ENCODE measurements around the gene COL6A2.
"Not testable (repeated sequence)": the region's sequence is repeated elsewhere in the genome, so short reads cannot be mapped to it uniquely, and the experiment has no call there.

The COL6A2 gene

DNA sequence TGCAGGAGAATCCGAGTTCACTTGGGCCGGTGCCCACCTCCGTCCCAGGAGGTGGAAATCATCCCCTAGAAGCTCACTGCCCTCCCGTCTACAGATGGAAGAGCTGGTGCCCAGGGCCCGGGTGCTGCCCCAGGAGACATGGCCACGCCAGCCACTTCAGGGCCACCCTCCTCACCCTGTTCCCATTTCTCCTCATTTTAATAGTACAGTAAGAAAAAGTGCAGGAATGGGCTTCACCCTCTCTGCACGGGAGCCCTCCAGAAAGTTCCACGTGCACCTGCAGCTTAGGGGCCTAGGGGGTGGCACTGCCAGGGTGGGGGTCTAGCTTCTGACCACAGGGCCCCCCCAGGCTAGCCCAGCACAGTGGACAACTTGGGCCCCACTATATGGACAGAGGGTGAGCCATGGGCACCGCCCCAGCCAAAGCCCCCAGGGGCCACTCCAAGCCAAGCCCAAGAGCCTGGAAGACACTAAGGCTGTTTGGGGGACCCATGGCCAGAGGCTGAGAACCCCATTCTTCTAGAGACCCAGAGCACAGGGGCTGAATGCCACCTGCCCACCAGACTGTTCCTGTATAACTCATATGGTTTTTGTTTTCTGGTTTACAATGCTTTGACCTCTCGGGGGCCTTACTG is 60.9 kb downstream of the COL6A2 start:
- no peak for DNase-seq

DNA sequence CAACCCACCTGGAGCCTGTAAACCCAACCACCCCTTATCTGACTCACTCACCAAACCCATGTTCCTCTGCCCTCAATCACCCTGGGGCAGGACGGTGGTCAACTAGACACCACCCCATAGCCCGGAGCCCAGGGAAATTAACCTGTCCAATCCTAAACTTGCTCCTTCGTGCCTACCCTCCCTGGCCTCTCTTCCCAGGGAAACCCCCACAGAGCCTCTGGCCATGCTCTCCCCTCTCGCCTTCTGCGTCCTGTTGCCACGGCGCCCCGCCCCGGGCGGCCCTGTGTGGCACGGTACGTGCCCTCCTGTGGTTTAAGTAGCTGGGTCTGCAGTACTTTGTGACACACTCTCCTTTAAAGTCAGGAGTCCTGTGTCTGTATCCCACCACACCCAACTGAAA is 61.5 kb downstream of the COL6A2 start:
- DNase-seq, result no peak

DNA sequence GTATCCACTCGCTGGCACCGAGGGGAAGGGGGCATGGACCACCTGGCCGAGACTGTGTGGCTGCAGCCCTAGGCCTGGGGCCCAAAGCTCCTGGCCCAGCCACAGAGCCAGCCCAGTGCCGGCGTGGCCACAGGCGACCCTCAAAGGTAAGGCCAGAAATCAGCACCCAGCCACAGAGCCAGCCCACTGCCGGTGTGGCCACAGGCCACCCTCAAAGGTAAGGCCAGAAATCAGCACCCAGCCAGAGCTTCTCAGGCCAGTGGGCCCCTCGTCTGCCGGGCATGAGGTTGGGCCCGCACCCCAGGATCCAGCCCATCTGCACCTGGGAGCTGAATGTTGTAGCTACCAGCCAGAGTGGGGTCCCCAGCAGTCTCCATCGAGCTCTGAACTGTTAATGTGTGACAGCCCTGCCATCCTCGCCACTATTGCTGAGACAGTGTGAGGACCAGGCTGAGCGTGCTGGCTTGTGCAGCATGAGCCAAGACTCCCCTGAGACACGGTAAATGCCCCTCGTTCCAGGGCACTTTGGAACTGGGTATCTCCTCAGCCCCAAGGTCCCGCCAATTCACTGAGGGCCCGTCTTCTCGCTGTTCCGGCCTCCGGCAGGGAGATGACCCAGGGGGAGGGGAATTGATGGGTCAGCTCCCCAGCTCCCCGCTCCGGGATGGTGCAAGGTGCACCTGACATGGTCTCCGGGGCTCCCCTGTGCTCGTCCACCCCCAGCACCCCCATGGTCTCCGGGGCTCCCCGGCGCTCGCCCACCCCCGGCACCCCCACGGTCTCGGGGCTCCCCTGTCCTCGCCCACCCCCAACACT is 62.1 kb downstream of the COL6A2 start:
- no peak for DNase-seq

DNA sequence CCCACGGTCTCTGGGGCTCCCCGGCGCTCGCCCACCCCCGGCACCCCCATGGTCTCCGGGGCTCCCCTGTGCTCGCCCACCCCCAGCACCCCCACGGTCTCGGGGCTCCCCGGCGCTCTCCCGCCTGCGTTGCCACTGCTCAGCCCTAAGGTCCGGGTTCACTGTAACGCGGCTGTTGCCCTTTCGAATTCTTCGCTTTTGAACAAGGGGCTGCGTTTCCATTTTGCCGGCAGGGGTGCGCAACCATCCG is 62.7 kb downstream of the COL6A2 start:
- no peak for DNase-seq

DNA sequence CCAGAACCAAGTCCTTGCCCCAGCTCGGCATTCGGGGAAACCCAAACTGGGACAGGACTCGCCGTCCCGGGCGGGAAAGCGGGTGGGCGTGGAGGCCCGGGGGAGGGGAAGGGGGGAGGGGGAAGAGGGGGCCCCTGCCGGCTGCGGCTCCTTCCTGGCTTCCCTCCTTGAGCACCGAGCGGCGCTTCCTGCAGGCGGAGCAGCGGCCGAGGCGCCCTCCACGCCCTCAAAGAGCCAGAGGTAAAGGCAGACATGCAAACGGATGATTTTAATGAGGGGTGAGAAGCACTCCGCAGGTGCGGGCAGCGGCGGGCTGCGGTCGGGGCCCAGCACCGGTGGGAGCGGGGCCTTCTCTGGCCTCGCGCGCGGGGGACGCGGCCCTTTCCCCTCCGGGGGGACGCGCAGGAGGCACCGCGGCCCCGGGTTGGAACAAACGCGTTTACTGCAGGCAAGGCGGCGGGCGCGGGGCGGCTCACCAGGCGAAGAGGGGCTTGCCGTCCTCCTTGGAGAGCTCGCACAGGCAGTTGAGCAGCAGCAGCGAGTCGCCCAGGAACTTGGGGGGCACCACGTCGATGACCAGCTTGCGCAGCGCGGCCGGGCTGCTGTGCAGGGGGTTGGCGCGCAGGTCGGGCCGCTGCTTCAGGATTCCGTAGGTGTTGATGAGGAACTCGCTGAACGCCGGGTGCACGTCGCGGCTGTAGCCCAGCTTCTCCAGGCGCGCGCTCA is 63.2 kb downstream of the COL6A2 start:
- no peak for DNase-seq

DNA sequence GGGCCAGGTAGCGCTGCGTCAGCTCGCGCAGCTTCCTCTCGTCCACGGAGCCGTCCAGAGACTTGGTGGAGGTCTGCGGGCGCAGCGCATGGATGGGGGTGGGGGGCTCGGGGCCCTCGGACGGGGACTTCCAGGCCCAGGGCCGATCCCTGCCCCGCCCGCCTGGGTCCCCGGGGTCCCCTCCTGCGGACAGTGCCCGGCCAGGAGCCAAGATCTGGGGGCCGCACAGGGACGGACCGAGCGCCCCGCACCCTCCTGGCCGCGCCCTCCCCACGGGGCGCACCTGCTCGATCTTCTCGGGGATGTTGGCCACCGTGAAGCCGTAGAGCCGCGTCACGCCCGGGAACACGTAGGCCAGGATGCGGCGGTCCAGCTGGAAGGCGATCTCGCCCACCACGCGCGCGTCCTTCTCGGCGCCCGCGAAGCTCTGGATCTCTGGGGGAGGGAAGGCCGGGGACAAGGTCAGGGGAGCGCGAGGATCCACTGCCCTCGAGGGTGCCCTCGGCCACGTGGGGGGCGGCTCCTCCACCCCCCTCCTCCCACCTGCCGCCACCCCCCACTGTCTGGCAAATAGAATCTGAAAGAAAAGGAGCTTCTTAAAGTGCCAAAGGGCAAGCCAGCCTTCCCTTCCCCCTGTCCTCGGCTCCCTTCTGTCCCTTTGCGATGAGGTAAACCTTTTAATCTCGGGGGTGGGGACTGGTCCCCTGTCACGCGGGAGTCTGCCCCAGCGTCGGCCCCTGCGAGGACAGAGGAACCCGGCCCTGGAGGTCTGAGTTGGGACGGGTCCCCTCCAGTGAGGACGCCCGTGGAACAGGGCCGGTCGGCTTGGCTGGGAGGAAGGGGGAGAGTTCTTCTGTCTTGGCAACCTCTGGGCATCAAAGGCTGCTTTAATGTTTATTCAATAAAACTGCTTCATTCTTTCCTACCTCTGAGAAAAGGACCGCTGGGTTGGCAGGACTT is 64.0 kb downstream of the COL6A2 start:
- no peak for DNase-seq

DNA sequence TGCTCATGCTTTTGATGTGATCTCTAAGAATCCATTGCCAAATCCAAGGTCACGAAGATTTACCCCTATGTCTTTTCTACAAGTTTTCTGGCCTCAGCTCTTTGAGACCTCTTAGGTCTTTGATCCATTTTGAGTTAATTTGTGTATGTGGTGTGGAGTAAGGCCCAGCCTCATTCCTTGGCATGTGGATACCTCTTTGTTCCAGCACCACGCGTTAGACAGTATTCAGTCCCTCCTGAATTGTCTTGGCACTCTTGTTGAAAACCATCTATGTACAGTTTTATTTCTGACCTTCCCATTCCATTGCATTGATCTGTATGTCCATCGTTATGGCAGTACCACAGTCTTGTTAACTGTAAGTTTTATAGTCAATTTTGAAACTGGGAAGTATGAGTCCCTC is 65.5 kb downstream of the COL6A2 start:
- DNase-seq, result no peak

DNA sequence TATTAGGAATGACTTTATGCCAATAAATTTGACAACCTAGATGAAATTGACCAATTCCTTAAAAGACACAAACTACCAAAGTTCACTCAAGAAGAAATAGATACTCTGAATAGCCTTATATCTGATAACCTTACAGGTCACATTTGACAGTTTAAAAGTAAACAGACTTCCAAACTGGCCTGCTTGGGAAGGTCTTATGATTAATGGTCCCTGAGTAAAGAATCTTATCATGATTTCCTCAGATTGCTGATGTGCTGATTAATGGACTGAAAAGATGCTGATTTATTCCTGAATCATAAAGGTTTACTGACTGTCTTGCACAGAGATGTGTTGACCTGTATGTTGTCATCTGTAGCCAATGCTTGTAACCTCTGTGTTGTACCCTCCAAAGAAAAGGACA is 67.2 kb downstream of the COL6A2 start:
- no peak for DNase-seq

DNA sequence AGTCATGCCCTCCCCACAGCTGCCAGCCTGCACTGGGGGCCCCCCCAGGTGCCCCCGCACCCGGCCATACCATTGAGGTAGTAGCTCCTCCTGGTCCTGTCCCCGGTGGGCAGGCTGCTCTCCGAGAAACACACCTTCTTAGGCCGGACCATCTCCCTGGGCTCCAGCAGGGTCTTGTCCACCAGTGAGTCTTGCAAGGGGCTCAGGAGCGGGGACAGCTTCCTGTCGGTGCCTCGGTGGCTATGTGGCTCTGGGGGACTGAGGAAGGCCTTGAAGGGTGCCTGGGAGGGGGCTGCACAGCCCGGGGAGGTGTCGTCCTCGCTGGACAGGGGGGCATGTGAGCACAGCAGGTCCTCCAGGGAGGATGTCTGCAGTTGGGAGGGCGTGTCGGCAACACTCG is 70.3 kb downstream of the COL6A2 start:
- no peak for DNase-seq

DNA sequence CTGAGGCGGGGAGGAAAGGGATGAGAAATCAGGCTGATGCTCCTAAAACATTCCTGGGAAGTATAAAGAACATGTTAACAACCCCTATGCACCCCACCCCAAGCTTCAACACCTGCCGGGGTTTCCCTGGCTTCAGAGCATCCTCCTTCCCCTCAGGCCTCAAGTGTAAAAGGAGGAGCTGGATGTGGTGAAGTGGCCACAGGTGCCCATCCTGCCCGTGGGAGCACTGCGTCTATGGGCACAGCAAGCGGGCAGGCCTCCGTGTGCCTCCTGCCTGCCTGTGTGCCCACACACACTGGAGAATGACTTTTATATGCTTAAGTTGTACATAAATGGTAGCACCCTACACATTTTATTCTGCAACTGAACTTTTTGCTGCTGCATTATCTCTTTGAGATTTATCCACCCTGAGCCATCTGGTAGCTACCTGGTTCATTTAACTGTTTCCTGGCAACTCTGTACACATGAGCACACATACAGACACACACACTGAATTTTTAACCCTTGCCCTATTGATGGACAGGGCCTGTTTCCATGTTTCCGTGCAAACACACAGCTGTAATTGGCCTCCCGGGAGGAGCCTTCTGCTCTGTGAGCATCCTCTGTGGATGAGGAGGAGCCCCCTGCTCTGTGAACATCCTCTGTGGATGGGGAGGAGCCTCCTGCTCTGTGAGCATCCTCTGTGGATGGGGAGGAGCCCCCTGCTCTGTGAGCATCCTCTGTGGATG is 70.9 kb downstream of the COL6A2 start:
- no peak for DNase-seq

DNA sequence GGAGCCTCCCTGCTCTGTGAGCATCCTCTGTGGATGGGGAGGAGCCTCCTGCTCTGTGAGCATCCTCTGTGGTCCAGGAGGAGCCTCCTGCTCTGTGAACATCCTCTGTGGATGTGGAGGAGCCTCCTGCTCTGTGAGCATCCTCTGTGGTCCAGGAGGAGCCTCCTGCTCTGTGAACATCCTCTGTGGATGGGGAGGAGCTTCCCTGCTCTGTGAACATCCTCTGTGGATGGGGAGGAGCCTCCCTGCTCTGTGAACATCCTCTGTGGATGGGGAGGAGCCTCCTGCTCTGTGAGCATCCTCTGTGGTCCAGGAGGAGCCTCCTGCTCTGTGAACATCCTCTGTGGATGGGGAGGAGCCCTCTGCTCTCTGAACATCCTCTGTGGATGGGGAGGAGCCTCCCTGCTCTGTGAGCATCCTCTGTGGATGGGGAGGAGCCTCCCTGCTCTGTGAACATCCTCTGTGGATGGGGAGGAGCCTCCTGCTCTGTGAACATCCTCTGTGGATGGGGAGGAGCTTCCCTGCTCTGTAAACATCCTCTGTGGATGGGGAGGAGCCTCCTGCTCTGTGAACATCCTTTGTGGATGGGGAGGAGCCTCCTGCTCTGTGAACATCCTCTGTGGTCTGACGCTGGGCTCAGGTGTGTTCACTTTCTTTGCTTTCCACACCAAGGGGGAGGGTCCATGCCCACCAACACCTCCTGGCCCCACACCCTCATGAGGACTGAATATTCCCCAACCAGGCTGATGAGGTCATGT is 72.7 kb downstream of the COL6A2 start:
- DNase-seq, result not testable (repeated sequence)

DNA sequence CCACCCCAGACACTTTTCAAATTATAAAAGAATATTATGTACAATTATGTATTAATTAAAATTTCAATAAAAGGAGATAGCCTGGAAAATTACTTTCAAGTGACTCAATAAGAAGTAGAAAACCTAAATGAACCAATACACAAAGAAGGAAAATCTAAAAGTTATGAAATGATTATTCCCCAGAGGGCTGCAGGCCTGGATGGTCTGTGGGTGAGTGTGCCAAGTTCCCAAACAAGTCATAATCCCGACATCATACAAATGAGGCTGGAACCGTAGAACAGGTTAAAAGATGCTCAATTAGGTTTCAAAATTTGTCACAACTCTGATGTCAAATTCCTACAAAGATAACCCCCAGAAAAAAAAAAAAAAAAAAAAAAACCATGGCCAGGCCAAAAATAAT is 73.7 kb downstream of the COL6A2 start:
- no peak for DNase-seq

DNA sequence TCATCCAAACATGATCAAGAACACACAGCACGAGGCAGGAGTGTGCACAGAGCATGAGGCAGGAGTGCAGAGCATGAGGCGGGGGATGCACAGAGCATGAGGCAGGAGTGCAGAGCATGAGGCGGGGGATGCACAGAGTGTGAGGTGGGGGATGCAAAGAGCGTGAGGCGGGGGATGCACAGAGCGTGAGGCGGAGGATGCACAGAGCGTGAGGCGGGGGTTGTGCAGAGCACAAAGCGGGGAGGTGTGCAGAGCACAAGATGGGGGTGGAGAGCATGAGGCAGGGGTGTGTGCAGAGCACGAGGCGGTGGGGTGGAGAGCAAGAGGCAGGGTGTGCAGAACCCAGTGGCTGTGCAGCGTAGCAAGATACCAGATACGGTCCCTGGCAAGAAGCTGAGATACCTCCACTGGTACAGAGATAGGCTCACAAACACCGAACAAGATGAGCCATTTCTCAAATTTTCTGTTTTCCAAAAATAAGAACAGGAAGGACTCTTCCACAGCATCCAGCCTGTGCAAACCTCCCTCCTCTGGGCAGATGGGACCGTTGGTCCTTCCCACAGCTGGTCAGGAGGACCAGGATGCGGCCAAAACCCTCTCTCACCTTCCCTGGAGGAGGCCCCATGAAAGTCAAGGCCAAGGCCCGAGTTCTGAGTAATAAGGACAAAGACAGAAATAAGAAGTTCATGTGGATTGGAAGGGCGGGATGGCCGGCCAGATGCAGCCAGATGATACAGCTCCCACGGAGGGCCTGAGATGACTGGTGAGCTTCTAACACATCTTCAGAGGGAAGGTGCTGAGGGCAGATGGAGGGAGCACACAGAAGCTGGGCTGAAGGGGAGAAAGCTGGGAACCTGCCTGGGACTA is 74.3 kb downstream of the COL6A2 start:
- no peak for DNase-seq

DNA sequence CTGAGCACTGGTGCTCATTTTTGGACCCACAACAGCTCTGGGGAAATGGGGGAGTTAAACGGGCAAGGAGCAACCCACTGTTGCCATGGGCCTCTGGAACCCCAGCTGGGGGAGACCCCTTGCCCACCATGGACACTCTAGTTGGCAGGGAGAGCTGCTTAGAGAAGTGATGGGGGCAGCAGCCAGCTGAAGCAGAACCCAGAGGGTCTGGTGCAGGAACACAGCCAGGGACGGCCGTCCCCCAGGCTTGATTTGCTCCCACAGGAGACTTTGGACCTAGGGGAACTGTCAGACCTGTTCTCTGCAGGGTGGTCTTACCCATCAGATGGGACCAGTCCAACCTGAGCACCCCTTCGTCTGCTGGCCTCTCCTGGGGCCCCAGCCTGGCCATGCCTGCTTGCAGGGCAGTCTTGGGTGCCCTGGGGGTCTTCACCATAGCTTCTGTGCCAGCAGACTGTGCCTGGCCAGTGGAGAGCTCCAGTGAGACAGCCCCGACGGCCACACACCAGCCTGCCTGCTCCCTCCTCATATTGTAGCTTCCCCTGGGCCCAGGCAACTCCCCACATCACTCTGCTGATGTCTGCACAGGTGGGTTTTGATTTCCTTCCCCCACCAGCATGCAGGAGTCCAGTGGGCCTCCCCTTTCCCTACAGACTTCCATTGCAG is 75.1 kb downstream of the COL6A2 start:
- DNase-seq, result no peak

DNA sequence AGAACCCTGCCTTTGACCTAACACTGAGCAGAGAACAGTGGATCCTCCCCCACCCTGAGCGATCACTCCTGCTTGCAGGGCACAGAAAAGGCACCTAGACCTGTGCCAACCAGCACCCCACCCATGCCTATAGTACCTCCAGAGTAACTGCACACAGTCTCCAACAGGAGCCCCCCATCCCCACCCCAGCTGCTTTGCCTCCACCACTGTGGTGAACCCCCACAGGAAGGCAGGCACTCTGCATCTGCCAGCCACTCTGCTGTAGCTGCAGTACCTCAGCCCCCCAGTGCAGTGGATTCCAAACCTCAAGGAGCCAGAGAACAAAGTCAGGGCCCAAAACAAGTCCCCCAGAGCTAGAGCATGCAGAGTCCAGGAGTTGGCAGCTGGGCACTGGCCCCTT is 75.7 kb downstream of the COL6A2 start:
- DNase-seq, result no peak

DNA sequence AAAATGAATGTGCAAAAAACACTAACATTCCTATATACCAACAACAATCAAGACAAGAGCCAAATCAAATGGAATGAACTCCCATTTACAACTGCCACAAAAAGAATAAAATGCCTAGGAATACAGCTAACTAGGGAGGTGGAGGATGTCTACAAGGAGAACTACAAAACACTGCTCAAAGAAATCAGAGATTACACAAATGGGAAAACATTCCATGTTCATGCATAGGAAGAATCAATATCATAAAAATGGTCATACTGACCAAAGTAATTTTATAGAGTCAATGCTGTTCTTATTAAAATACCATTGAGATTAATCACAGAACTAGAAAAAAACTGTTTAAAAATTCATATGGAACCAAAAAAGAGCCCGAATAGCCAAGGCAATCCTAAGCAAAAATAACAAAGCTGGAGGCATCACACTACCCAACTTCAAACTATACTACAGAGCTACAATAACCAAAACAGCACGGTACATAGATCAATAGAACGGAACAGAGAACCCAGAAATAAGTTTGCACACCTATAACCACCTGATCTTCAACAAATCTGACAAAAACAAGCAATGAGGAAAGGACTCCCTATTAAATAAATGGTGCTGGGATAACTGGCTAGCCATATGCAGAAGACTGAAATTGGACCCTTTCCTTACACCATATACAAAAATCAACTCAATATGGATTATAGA is 78.7 kb downstream of the COL6A2 start:
- DNase-seq, result not testable (repeated sequence)

DNA sequence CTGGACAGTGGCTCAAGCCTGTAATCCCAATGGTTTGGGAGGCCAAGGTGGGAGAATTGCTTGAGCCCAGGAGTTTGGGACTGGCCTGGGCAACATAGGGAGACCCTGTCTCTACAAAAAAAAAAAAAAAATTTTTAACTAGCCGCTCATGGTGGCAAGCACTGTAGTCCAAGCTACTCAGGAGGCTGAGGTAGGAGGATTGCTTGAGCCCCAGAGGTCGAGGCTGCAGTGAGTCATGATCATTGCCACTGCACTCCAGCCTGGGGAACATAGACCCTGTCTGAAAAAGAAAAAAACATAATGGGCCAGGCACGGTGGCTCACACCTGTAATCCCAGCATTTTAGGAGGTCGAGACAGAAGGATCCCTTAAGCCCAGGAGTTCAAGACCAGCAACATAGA is 81.0 kb downstream of the COL6A2 start:
- DNase-seq, result no peak
